A673 (cell line): ENCODE measurements around the gene MED10.

Experiments
- EZH2 ChIP-seq: fragments of 200-600 bp; sonication (generic); IDR thresholded peaks from 2 replicates; pipeline ENCODE4 v1.6.1; 2017; ENCODE audit warnings: borderline replicate concordance, low read depth, mild to moderate bottlenecking, mixed read lengths, antibody characterized with exemption, low read length; ENCODE audit not compliant: poor library complexity, severe bottlenecking
- TF ChIP-seq, protein P1 (sequence below): fragments of 300-800, 200-600 bp; sonication (generic); conservative IDR thresholded peaks from 2 replicates; pipeline ENCODE4 v1.5.1; 2017; ENCODE audit warnings: low read depth, mild to moderate bottlenecking, antibody characterized with exemption, low read length, moderate library complexity, mixed read lengths

DNA sequence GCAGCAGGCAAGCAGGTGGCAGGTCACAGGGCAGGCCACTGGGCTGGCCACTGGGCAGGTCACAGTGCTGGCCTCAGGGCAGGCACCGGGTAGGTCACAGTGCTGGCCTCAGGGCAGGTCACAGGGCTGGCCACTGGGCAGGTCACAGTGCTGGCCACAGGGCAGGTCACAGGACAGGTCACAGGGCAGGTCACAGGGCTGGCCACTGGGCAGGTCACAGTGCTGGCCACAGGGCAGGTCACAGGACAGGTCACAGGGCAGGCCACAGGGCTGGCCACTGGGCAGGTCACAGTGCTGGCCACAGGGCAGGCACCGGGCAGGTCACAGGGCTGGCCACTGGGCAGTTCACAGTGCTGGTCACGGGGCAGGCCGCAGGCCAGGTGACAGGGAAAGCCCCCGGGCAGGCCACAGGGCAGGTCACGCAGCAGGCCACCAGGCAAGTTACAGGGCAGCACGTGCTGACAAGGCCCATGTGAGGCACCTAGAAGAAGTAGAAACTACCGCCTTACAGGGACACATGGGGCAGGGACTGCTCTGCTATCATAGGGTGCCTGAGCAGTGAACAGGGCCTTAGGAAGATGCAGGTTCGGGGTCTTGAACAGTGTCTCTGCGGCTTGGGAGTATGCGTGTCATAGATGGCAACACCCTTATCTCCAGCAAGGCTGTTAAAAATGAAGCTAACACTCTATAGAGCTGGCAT lies 18.6 kb upstream of the MED10 start:
- TF ChIP-seq, protein P1, sequence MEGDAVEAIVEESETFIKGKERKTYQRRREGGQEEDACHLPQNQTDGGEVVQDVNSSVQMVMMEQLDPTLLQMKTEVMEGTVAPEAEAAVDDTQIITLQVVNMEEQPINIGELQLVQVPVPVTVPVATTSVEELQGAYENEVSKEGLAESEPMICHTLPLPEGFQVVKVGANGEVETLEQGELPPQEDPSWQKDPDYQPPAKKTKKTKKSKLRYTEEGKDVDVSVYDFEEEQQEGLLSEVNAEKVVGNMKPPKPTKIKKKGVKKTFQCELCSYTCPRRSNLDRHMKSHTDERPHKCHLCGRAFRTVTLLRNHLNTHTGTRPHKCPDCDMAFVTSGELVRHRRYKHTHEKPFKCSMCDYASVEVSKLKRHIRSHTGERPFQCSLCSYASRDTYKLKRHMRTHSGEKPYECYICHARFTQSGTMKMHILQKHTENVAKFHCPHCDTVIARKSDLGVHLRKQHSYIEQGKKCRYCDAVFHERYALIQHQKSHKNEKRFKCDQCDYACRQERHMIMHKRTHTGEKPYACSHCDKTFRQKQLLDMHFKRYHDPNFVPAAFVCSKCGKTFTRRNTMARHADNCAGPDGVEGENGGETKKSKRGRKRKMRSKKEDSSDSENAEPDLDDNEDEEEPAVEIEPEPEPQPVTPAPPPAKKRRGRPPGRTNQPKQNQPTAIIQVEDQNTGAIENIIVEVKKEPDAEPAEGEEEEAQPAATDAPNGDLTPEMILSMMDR: no peak
- TF ChIP-seq EZH2: no peak
